BE2C (cell line): Measurements from ENCODE around the gene FBXL7.

Experiments
- DNase-seq: peaks from one replicate; pipeline ENCODE4 v3.0.0-alpha.2; 2020
- H3K27me3 ChIP-seq: fragments of 250-450 bp; sonication (Bioruptor Pico); 2 replicates; pipeline ENCODE4 v1.5.1; 2020; ENCODE audit warnings: mild to moderate bottlenecking
- H3K36me3 ChIP-seq: fragments of 250-450 bp; sonication (Bioruptor Pico); 2 replicates; pipeline ENCODE4 v1.5.1; 2020; ENCODE audit warnings: mild to moderate bottlenecking
- H3K4me1 ChIP-seq: fragments of 250-450 bp; sonication (Bioruptor Pico); 2 replicates; pipeline ENCODE4 v1.5.1; 2020
- H3K4me3 ChIP-seq: 2 replicates; pipeline ENCODE4 v1.5.1; 2011; ENCODE audit warnings: low read depth, low read length
- H3K9me3 ChIP-seq: fragments of 250-450 bp; sonication (Bioruptor Pico); 2 replicates; pipeline ENCODE4 v1.5.1; 2020
- CTCF ChIP-seq: IDR thresholded peaks from 2 replicates; pipeline ENCODE4 v1.5.1; 2012; ENCODE audit warnings: mild to moderate bottlenecking, low read depth, low read length

Gene FBXL7

DNA sequence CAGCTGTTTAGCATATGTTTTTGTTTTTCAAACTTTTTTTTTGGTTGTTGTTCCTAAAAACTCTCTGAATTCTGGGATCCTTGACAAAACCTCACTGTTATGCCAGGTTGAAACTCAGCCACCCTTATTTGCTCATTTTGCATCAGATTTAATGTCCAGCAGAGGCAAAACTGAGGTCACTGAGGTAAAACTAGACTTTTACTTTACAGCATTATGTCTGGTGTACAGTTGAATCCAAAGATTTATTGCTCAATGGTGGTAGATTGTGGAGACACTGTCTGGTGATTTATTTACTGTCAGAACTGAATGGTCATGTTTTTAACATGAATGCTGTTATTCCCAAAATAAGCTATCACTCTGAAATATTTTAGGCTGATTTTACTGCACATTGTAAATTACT lies 87.9 kb downstream of the FBXL7 start:
- DNase-seq: no peak
- no peaks in the 10 kb centered on the region; the same call in 1 of the 2 replicates for H3K9me3 ChIP-seq
- no peaks in the 10 kb centered on the region for H3K4me1 ChIP-seq
- no peaks in the 10 kb centered on the region for H3K27me3 ChIP-seq
- no peaks in the 10 kb centered on the region for H3K36me3 ChIP-seq
- no peak for TF ChIP-seq CTCF
- no peak overlapping the region for H3K4me3 ChIP-seq

- H3K9me3 ChIP-seq: no peaks in the 10 kb centered on the region; the same call in 1 of the 2 replicates
- H3K36me3 ChIP-seq: no peaks in the 10 kb centered on the region
- TF ChIP-seq CTCF: no peak
- no peak for DNase-seq
- no peak overlapping the region for H3K4me3 ChIP-seq
- no peaks in the 10 kb centered on the region for H3K4me1 ChIP-seq
- H3K27me3 ChIP-seq: no peaks in the 10 kb centered on the region
These were observed 92.7 kb downstream of the FBXL7 start for GRCh38 chr5:15592728-15593127.

GRCh38 chr5:15594977-15595568 lies 95.1 kb downstream of the FBXL7 start:
- no peak for TF ChIP-seq CTCF
- DNase-seq: no peak

GRCh38 chr5:15595929-15596328 lies 95.9 kb downstream of the FBXL7 start:
- Histone ChIP-seq H3K36me3 (no peaks in the 10 kb centered on the region), H3K9me3 (no peaks in the 10 kb centered on the region), H3K4me1 (no peaks in the 10 kb centered on the region), H3K4me3 (no peak overlapping the region), H3K27me3 (no peaks in the 10 kb centered on the region)
- DNase-seq: no peak
- TF ChIP-seq CTCF: no peak

More at GRCh38 chr5:15594977-15595568, 95.1 kb downstream of the FBXL7 start:
- Histone ChIP-seq H3K27me3 (no peaks in the 10 kb centered on the region), H3K9me3 (no peaks in the 10 kb centered on the region; the same call in 1 of the 2 replicates), H3K36me3 (no peaks in the 10 kb centered on the region), H3K4me1 (no peaks in the 10 kb centered on the region), H3K4me3 (no peak overlapping the region)

DNA sequence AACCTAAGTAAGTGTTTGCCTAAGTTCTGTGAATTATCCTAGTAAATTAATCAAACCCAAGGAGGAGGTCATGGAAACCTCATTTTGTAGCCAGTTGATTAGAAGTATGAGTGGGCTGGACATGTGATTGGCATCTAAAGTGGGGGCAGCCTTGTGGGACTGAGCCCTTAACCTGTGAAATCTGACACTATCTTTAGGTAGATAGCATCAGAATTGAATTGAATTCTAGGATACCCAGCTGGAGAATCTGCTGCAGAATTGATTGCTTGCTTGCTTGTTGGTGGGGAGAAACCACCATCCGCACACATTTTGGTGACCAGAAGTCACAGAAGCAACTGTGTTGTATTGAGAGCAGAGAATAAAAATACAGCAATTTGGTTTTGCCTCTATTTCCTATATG lies 97.0 kb downstream of the FBXL7 start:
- no peaks in the 10 kb centered on the region for H3K4me1 ChIP-seq

More for the DNA sequence above, 97.0 kb downstream of the FBXL7 start:
- Histone ChIP-seq H3K4me3 (no peak overlapping the region), H3K36me3 (no peaks in the 10 kb centered on the region), H3K27me3 (no peaks in the 10 kb centered on the region), H3K9me3 (no peaks in the 10 kb centered on the region)
- no peak for TF ChIP-seq CTCF
- no peak for DNase-seq
